HG03280 (cell line): ENCODE data around the gene NIF3L1.

Source experiments
- ATAC-seq: cut with Tn5 transposase; IDR thresholded peaks from one replicate; pipeline ENCODE4 v1.9.1; 2021; ENCODE audit warnings: mild to moderate bottlenecking, moderate library complexity; ENCODE audit not compliant: unreplicated experiment

The NIF3L1 gene, protein sequence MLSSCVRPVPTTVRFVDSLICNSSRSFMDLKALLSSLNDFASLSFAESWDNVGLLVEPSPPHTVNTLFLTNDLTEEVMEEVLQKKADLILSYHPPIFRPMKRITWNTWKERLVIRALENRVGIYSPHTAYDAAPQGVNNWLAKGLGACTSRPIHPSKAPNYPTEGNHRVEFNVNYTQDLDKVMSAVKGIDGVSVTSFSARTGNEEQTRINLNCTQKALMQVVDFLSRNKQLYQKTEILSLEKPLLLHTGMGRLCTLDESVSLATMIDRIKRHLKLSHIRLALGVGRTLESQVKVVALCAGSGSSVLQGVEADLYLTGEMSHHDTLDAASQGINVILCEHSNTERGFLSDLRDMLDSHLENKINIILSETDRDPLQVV

DNA sequence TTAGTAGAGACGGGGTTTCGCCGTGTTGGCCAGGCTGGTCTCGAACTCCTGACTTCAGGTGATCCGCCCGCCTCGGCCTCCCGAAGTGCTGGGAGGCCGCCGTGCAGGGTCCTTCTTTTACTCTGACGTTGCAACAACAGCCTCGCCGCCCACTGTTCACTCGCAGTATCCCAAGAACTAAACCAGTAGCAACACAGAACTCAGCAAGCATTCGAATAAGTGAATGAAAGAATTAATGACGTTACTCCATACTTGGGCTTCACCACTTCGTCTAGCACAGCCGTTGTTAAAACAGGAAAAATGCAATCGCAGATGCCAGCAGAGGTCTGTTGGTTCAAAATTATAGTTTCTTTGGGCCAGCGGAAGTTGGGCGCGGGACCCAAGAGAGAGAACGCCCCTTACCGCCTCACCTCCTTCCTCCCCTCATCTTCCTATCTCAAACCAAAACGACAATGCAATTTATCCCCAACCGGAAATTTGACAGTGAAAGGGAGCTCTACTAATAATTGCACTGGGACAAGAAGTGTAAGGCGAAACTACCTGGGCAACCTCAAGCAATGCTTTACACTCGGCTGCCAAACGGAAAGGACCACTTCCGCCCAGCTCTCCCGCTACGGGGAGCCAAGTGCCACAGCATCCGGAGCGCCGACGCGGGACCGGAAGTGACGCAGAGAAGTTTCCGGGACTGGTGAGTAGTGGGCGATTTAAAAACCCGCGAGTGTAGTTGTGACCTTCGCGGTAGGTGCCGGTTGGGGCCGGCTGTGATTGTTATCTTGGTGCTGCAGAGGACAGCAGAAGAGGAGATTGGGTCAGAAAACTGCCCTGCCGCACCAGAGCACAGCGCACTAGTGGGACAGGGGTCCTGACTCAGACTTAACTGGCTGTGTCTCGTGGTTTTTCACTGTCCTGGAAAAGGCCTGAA is at the start of gene NIF3L1, which contains the start of gene PPIL3:
Gene NIF3L1, plus strand, starts transcription at position 668 of the 922 bp plus-strand sequence. CDS start 2,573 bp downstream, outside the sequence.
Gene PPIL3, minus strand, starts transcription at position 374 of the 922 bp plus-strand sequence. CDS start 1,462 bp downstream, outside the sequence.
- ATAC-seq: peak; percentile 90

DNA sequence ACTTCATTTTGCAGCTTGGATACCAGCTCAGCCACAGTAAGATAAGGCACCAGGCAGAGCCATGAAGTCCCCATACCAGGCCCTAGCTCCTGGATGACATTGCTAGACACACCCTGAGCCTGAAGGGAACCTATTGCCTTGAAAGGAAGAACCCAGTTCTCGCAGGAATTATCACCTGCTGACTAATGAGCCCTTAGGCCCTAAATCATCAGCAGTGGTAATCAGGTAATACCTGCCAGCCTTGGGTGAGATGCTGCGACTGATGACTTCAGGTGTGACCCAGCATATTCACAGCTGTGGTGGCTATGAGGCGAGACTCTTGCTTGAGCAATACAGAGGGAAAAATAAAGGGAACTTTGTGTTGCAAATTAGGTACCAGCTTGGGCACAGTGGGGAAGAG is 49.7 kb upstream of the NIF3L1 start:
- no peak for ATAC-seq

DNA sequence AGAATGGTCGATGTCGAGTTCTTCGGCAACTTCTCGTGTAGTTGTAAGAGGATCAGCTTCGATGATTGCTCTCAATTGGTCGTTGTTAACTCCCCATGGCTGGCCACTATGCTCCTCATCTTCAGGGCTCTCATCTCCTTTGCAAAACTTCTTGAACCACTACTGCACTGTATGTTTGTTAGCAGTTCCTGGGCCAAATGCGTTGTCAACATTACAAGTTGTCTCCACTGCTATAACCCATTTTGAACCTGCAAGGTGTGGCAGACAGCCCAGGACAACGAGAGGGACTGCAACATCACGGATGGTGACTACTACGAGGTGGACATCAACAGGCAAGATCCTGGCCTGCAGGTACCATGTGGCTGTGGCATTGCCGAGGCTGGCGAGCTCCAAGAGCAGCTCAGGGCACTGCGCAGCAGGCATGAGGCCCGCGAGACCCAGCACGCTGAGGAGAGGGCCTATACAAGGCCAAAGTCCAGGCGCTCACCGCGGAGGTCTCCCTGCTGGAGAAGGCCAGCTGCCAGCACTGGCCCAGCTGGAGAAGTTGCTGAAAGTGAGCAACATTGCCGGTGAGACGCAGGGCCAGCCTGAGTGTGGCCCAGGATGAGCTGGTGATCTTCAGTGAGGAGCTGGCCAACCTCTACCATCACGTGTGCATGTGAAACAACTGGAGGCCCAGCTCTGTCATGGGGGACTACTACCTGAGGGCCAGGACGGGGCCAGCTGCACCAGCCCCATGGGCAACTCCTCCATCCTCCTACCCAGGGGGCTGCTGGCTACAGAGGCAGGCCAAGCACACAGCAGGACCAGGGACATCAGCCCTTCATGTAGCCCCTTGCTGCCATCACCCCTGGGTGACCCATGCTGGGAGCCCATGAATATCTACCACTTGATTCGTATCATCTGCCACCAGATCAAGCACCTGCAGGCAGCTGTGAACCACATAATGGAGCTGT is 44.9 kb upstream of the NIF3L1 start:
- no peak for ATAC-seq

GRCh38 chr2:200845194-200845593 is 44.0 kb upstream of the NIF3L1 start:
- no peak for ATAC-seq

- no peak for ATAC-seq
Measured at GRCh38 chr2:200845669-200846325, 43.4 kb upstream of the NIF3L1 start.

DNA sequence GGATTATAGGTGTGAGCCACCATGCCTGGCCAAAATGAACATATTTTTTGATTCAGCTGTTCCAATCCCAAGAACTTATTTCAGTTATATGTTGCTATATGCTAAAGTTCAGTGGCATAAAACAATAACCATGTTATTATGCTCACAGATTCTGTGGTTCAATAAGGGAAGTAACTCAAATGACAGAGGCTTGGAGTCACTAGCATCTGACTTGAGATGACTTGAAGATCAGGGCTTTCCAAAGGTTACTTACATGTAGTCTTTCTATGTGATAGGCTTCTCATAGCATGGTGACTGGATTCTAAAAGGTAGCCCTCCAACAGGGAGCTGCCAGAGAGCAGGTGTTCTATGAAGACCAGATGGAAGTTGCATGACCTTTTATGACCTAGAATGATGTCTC is 41.9 kb upstream of the NIF3L1 start:
- ATAC-seq: no peak

- ATAC-seq: no peak
Measured at GRCh38 chr2:200847939-200848338, 41.2 kb upstream of the NIF3L1 start.

- no peak for ATAC-seq
Measured at GRCh38 chr2:200850512-200851256, 38.5 kb upstream of the NIF3L1 start.

DNA sequence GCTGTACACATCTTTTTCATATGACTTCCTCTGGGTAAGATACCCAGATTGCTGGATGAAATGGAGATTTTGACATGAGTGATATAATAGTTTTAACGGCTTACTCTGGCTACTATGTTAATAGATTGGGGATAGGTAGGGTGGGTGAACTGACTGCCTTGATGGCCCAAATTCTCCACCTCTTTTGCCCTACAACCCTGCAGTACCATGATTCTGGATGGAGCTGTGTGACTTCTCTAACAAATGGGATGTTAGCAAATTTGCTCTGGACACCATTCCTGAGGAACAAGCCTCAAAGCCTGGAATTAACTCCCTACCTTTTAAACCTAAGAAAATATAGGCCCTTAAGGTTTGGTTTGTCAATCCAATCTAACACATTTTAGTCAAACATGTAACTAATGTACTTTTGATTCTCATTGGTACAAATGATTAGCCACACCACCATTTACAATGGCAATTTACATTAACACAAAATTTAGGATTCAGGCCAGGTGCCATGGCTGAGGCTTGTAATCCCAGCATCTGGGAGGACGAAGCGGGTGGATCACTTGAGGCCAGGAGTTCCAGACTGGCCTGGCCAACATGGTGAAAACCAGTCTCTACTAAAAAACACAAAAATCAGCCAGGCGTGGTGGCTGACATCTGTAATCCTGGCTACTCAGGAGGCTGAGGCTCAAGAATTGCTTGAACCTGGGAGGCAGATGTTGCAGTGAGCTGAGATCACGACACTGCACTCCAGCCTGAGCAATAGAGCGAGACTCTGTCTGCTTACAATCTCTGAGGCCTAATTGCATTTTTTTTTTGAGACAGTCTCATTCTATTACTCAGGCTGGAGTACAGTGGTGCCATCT is 37.5 kb upstream of the NIF3L1 start:
- ATAC-seq: no peak

- ATAC-seq: no peak
Measured at GRCh38 chr2:200852605-200853004, 36.6 kb upstream of the NIF3L1 start.

DNA sequence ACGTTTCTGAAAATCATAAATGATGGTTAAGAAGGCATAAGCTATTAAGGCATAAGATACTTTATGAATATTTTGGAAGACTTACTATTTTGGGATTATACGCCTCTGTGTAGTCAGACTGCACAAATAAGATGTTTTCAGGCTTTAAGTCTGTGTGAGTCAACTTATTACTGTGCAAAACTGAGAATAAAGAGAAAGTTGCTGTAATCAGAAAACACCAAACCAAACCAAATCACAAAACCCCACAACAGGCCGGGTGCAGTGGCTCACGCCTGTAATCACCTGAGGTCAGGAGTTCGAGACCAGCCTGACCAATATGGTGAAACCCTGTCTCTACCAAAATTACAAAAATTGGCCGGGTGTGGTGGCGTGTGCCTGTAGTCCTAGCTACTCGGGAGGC is 32.4 kb upstream of the NIF3L1 start:
- ATAC-seq: no peak

DNA sequence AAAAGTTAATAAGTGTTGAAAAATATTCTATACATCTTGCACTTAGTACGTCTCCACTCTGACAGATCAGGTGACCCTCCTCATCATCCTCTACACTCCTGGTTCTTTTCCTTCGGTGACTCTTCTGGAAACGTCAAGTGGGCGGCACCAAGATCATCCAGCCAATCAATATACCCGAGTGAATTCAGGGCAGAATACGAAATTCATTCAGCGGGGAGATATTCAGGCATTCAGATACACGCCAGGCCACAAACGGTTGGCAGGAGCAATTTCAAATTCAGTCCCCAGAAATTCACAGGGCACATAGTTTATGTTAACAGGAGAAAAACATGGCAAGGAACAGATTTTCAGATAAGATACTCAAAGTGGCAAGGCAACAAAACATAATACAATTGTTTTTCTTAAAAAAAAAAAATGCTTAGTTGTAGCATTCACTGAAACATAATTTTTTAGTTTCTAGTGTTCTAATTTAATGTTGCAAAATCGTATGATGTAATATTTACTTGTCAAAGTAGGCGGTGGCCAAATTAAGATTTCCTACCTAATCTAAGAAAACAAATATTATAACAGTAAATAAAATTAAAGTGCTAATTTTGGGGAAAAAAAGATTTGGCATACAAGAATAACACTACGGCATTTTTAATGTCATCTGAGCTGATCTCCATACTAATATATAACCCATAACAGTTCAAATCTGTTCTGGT is 28.9 kb upstream of the NIF3L1 start:
- no peak for ATAC-seq

GRCh38 chr2:200861617-200862155 is 27.5 kb upstream of the NIF3L1 start:
- no peak for ATAC-seq

DNA sequence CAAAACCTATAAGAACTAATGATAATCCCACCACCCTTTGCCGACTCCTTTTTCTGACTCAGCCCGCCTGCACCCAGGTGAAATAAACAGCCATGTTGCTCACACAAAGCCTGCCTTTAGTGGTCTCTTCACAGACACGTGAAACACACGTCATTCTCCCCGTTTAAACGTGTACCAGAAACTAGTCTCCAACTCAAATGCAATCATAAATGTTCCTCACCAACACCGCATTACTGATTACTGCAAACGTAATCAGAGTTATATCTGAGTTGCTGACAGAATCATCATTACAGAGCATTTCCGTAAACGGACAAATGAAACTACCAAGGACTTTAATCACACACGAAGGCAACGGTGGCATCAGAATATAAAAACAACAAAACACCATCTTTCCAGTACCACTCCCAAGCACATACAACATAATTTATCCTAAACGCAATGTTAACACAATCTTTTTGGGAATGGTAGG is 26.6 kb upstream of the NIF3L1 start:
- ATAC-seq: peak; percentile 23

DNA sequence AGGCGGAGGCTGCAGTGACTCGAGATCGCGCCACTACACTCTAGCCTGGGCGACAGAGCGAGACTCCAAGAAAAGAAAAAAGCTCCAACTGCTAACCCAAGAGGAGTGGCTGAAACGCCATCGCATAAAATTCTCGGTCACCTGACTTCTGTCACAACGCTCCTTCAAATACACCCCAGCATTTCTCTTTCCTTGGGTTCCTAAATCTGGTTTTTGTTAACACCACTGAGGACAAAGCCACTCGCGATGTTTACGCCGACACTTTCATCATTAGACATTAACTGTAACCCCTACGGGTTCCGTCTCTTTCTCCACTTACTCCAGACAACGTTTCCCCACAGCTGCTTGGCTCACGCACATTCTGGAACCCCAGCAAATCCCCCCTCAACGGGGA is 25.4 kb upstream of the NIF3L1 start:
- no peak for ATAC-seq

DNA sequence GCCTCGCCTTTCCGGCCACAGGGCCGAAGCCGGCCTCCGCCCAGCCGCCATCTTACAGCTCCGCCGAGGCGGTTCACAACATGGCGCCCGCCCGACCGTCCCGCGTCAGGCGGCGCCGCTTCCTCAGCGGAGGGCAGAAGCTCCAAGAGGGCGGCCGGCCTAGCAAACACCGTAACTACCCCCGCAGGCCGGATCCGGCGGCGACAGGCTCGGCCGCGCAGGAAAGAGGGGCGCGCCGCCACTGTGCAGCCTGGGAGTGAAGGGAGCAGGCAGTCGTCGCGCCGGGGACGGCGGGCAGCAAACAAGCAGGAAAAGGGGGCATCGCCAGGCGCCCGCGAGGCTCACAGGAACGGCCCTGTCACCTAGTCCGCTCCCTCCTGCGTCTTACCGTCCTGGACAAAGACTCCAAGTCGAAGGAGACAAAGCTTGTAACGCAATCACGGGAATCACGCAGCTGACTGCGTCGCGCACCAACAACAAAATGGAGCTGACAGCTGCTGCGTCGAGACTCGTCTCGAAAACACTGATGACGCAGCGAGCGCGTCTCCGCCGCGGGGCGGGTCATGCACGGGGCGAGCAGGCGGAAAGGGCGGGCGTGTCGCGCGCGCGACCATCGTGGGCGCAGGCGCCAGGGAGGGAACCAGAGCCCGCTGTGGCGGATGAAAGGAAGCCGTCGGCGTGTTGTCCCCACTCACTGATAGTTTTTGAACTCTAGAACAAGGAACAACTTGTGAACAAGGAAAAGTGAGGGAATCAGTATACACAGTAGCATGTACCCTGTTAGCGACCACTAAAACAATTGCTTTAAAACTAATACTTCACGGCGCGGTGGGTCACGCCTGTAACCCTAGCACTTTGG is 24.8 kb upstream of the NIF3L1 start, which contains the start of gene CLK1:
Gene CLK1, minus strand, starts transcription at position 483 of the 859 bp plus-strand sequence. CDS start 2,796 bp downstream, outside the sequence.
- peak; percentile 86 for ATAC-seq
